HepG2 (cell line): ENCODE results near the gene DLAT. TPM values are rescaled to one million over a fixed set of nuclear protein-coding genes. Genes with fewer than 3 reads are reported as not detected.
"Not testable (repeated sequence)": the region's sequence is repeated elsewhere in the genome, so short reads cannot be mapped to it uniquely, and the experiment has no call there.

Experiments
- ATAC-seq: fragments of 200-7000 bp; cut with Tn5 transposase; 3 replicates; pipeline ENCODE4 v1.9.1; 2020; ENCODE audit warnings: mild to moderate bottlenecking, moderate library complexity
- BruUV-seq: library from RNA; stranded (reverse); fragments of 400-500 nt; replicated peaks from 2 replicates; lab custom pipeline; 2021; lab: Mats Ljungman, UMichigan
- CTCF ChIA-PET: fragments of 300-600 bp; formaldehyde crosslinking; extraction: SDS; loops from one replicate; lab custom pipeline; 2021; ENCODE audit warnings: low total read pairs, inconsistent platforms, low intra/inter-chr PET ratio; lab: Yijun Ruan, JAX
- POLR2A ChIA-PET: fragments of 350-600 bp; sonication (Branson Sonifier 250); formaldehyde crosslinking; loops from one replicate; lab custom pipeline; 2020; ENCODE audit warnings: antibody characterized with exemption, inconsistent platforms; lab: Yijun Ruan, JAX
- DNase-seq: peaks from one replicate; pipeline ENCODE4 v3.0.0-alpha.2; 2015; ENCODE audit warnings: low spot score
- FAIRE-seq: peaks from 3 replicates; lab custom pipeline; 2011; peaks lifted over from hg19 to GRCh38; lab: Jason Lieb, UNC
- H2AFZ ChIP-seq: one replicate; pipeline ENCODE4 v1.6.1; 2011; ENCODE audit warnings: low read length, inconsistent platforms
- H3K27ac ChIP-seq: fragments of 300-600 bp; 3 replicates; pipeline ENCODE4 v1.8.0; 2011; ENCODE audit warnings: mixed run types, mild to moderate bottlenecking, mixed read lengths, low read length, inconsistent platforms; ENCODE audit not compliant: insufficient read depth; ENCODE audit errors: extremely low read length
- H3K27me3 ChIP-seq, 2 experiments: fragments of 200-600 bp in 1 of 2; 2 replicates in 1 of 2; 3 replicates in 1 of 2; pipeline versions ENCODE4 v1.6.0 to v1.8.0; 2011; ENCODE audit warnings: low read length in 2 of 2, mild to moderate bottlenecking in 2 of 2, moderate library complexity in 2 of 2, inconsistent platforms in 1 of 2; ENCODE audit not compliant: insufficient read depth in 2 of 2, control insufficient read depth in 1 of 2
- H3K36me3 ChIP-seq, 2 experiments: fragments of 200-600 bp in 1 of 2; replicated peaks in 1 of 2; 2 replicates in 1 of 2; 3 replicates in 1 of 2; pipeline versions ENCODE4 v1.5.1 to v1.8.0; 2011; ENCODE audit warnings: low read length in 2 of 2, inconsistent platforms in 1 of 2; ENCODE audit not compliant: insufficient read depth in 2 of 2, control insufficient read depth in 1 of 2
- H3K4me1 ChIP-seq: 2 replicates; pipeline ENCODE4 v1.5.1; 2012; ENCODE audit warnings: low read length, inconsistent platforms; ENCODE audit not compliant: insufficient read depth
- H3K4me2 ChIP-seq: 2 replicates; pipeline ENCODE4 v1.6.0; 2011; ENCODE audit warnings: low read depth, low read length, inconsistent platforms
- H3K4me3 ChIP-seq, 3 experiments: fragments of 200-600 bp in 1 of 3; sonication (generic), shearing (Covaris generic) in 1 of 3; replicated peaks in 1 of 3; 2 replicates each; pipeline ENCODE4 v1.5.1; 2011 to 2016; ENCODE audit warnings: low read length in 3 of 3, inconsistent platforms in 2 of 3, low read depth in 2 of 3, mild to moderate bottlenecking in 2 of 3, control low read depth in 1 of 3, mixed read lengths in 1 of 3; ENCODE audit not compliant: insufficient read depth in 1 of 3
- H3K79me2 ChIP-seq: one replicate; pipeline ENCODE4 v1.6.1; 2011; ENCODE audit warnings: low read length, inconsistent platforms; ENCODE audit not compliant: insufficient read depth
- H3K9ac ChIP-seq: 2 replicates; pipeline ENCODE4 v1.6.0; 2011; ENCODE audit warnings: mild to moderate bottlenecking, low read depth, low read length, inconsistent platforms; ENCODE audit not compliant: insufficient read depth
- H3K9me3 ChIP-seq: 2 replicates; pipeline ENCODE4 v1.5.1; 2012; ENCODE audit warnings: mild to moderate bottlenecking, low read length
- H4K20me1 ChIP-seq: 2 replicates; pipeline ENCODE4 v1.6.0; 2011; ENCODE audit warnings: inconsistent platforms, mild to moderate bottlenecking, low read length, moderate library complexity; ENCODE audit not compliant: insufficient read depth
- BRCA1 ChIP-seq: sonication (generic); formaldehyde crosslinking; IDR thresholded peaks from 2 replicates; pipeline ENCODE4 v1.4.0; 2020; ENCODE audit warnings: missing genetic modification reagents
- CBFB ChIP-seq: sonication (generic); formaldehyde crosslinking; IDR thresholded peaks from 2 replicates; pipeline ENCODE4 v1.4.0; 2020; ENCODE audit warnings: missing genetic modification reagents
- CREB1 ChIP-seq, 2 experiments: fragments of 450-650 bp in 1 of 2; IDR thresholded peaks; 2 replicates each; pipeline ENCODE4 v1.6.1; 2016 to 2017; ENCODE audit warnings: control low read depth in 1 of 2, mild to moderate bottlenecking in 1 of 2, missing compliant biosample characterization in 1 of 2, missing genetic modification characterization in 1 of 2
- KDM5A ChIP-seq: fragments of 200-600 bp; sonication (generic); IDR thresholded peaks from 2 replicates; pipeline ENCODE4 v1.7.0; 2018; ENCODE audit warnings: antibody characterized with exemption, mild to moderate bottlenecking, low read length, borderline replicate concordance
- ZNF143 ChIP-seq: sonication (generic); formaldehyde crosslinking; IDR thresholded peaks from 2 replicates; pipeline ENCODE4 v1.4.0; 2020; ENCODE audit warnings: missing genetic modification reagents
- ZNF20 ChIP-seq: sonication (generic); formaldehyde crosslinking; IDR thresholded peaks from 2 replicates; pipeline ENCODE4 v1.4.0; 2020; ENCODE audit warnings: mild to moderate bottlenecking, moderate library complexity, missing genetic modification reagents
- ZNF841 ChIP-seq: sonication (generic); formaldehyde crosslinking; IDR thresholded peaks from 2 replicates; pipeline ENCODE4 v1.8.1; 2023; ENCODE audit warnings: missing genetic modification reagents, borderline replicate concordance
- WGBS: methylation state at CpG from one replicate; pipeline ENCODE4 v1.1.6; 2017; ENCODE audit warnings: low lambda C conversion rate; 5-methylcytosine and 5-hydroxymethylcytosine counted together
- in situ Hi-C: cut with HindIII; loops from 2 replicates; pipeline ENCODE4 v1.10.0; 2017; ENCODE audit warnings: low pct_unique_long_range_greater_than_20kb; ENCODE audit not compliant: extremely low pct_ligation_motif_present
- intact Hi-C: fragments of 100-400 bp; cut with micrococcal nuclease; formaldehyde crosslinking; loops from one replicate; pipeline ENCODE4 v1.10.0; 2022; ENCODE audit not compliant: unreplicated experiment
- polyA plus RNA-seq, 8 experiments: library from polyadenylated mRNA; depleted of rRNA in 3 of 8; stranded (reverse) in 7 of 8; unstranded in 1 of 8; fragments of >200 nt; fragmentation: Illumina TruSeq in 4 of 8; extraction: Trizol in 4 of 8; gene quantifications; 2 replicates each; pipeline versions ENCODE4 v1.2.1 to v1.2.3, GENCODE V29; 2011 to 2016; ENCODE audit warnings: low read depth in 4 of 8, missing spikeins in 1 of 8, mixed read lengths in 1 of 8; ENCODE audit not compliant: insufficient read depth in 1 of 8
- total RNA-seq, 5 experiments: library from RNA; depleted of rRNA; stranded (reverse); fragments of >200 nt; fragmentation: Illumina TruSeq; extraction: Trizol; gene quantifications; 2 replicates each; pipeline ENCODE4 v1.2.3, GENCODE V29; 2016; ENCODE audit warnings: low read depth in 1 of 5
- TF ChIP-seq, protein P1 (sequence below): sonication (generic); formaldehyde crosslinking; IDR thresholded peaks from 2 replicates; pipeline ENCODE4 v1.8.1; 2023; ENCODE audit warnings: missing genetic modification reagents, inconsistent platforms, borderline replicate concordance
- TF ChIP-seq, protein P2 (sequence below): sonication (generic); formaldehyde crosslinking; IDR thresholded peaks from 2 replicates; pipeline ENCODE4 v1.8.1; 2023; ENCODE audit warnings: missing genetic modification reagents, mild to moderate bottlenecking, borderline replicate concordance

Gene DLAT
- total and polyA plus RNA-seq, 2 of the 13 experiments (the other 11 are each of a cell fraction or from before 2014, with no cell fraction given): 26.4 to 62.2 TPM

DNA sequence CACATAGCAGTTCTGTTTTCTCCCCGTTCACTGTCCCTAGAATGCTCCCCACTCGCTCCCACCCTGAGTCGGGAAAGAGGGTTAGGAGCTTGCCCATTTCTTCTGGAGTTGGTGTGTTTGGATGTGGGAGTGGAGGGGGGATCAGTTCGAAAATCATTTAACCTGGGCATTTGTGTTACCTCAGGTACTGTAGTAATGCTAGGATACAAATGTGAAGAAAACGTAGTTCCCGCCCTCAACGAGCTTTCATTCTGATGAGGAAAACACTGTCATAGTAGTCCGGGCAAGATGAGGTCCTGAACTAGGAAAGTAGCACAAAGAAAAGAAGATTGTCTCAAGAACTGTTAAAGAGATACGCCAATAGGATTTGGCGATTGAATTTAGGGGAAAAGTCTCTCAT is 62.0 kb downstream of the DLAT start:
- TF ChIP-seq CBFB: no peak
- no peak for TF ChIP-seq ZNF20 (CRISPR knock-in tag)
- TF ChIP-seq CREB1 (IDR thresholded peaks at IDR 0.05): no peak
- no peak for TF ChIP-seq CREB1 (CRISPR knock-in tag; IDR thresholded peaks at IDR 0.05)
- peak; percentile 10 for TF ChIP-seq KDM5A
- no peak for TF ChIP-seq ZNF143
- 0 out of 2 replicates have a peak, but pooled peaks have one; percentile 11 for TF ChIP-seq BRCA1 (CRISPR knock-in tag)
- TF ChIP-seq, protein P1, sequence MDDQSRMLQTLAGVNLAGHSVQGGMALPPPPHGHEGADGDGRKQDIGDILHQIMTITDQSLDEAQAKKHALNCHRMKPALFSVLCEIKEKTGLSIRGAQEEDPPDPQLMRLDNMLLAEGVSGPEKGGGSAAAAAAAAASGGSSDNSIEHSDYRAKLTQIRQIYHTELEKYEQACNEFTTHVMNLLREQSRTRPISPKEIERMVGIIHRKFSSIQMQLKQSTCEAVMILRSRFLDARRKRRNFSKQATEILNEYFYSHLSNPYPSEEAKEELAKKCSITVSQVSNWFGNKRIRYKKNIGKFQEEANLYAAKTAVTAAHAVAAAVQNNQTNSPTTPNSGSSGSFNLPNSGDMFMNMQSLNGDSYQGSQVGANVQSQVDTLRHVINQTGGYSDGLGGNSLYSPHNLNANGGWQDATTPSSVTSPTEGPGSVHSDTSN: 0 out of 2 replicates have a peak, but pooled peaks have one; percentile 12
- no peak for TF ChIP-seq ZNF841
- TF ChIP-seq, protein P2, sequence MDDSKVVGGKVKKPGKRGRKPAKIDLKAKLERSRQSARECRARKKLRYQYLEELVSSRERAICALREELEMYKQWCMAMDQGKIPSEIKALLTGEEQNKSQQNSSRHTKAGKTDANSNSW (CRISPR knock-in tag): no peak
- TF ChIP-seq, all 625 proteins: peak for 3

DNA sequence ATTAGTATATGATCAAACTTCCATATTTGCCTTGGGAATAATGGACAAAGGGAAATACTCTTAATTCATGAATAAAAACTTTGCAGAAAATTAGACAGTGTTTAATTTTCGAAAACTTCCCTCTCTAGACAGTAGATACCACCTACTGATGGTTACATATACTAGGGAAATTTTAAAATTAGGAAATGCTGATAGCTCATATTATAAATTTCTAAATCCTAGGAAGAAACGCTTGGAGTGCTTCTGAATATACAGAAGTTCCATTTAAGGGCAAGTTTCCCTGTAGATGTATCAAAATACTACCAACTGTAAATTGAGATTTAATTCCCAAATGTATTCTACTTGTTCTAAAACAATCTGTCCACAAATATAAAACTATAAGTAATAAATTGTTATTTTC is 70.1 kb downstream of the DLAT start:
- H3K4me2 ChIP-seq, CTCF ChIA-PET, H4K20me1 ChIP-seq, H3K27me3 ChIP-seq, FAIRE-seq, in situ Hi-C loops, intact Hi-C loops, H3K4me1 ChIP-seq, BruUV-seq, DNase-seq, H3K79me2 ChIP-seq, H3K9me3 ChIP-seq, H3K27ac ChIP-seq, H3K9ac ChIP-seq, ATAC-seq, POLR2A ChIA-PET, H2AFZ ChIP-seq, H3K4me3 ChIP-seq: not testable (repeated sequence)
- peaks cover 5 to 28% of the 10 kb centered on the region in 2 experiments; a peak in 4 of 5 replicates for H3K36me3 ChIP-seq
- 95% methylated on average over 2 of the region's 2 CpGs for WGBS

More for the DNA sequence above, 62.0 kb downstream of the DLAT start:
- WGBS: 9% methylated on average over 10 of the region's 10 CpGs
- Histone ChIP-seq H3K9me3 (no peaks in the 10 kb centered on the region), H3K4me2 (peak overlapping the region; percentile 76), H3K9ac (peak overlapping the region; percentile 96), H3K27ac (peak overlapping the region; percentile 75), H3K4me3 (peak overlapping the region; percentile 92 to 97 (median 97)), H3K36me3 (peaks cover 7 to 55% of the 10 kb centered on the region in 2 experiments), H3K79me2 (peaks cover 43% of the 10 kb centered on the region), H3K4me1 (peaks cover 34% of the 10 kb centered on the region), H4K20me1 (no peaks in the 10 kb centered on the region), H3K27me3 (no peaks in the 10 kb centered on the region; a peak in 1 of 5 replicates), H2AFZ (peak overlapping the region; percentile 56)
- FAIRE-seq: no peak
- ChIA-PET POLR2A (interaction anchor here (1.0 to 1.9 kb wide), 8 partner anchors 13 to 216 kb away, joined by 3 to 7 read pairs (median 4); partner anchors contain the start of genes ALG9, NKAPD1 and PIH1D2), CTCF (no interaction called here)
- intact Hi-C loops (no loop called here), in situ Hi-C loops (no loop called here)
- no peak for DNase-seq
- peak; percentile 40 for ATAC-seq
- TSS peak; percentile 54 for BruUV-seq
